HEK293T (cell line): ENCODE data around the gene HELZ.
"Not testable (repeated sequence)": the region's sequence is repeated elsewhere in the genome, so short reads cannot be mapped to it uniquely, and the experiment has no call there.

Experiments used
- CTCF ChIA-PET: fragments of 350-600 bp; formaldehyde crosslinking; extraction: SDS; loops from one replicate; lab custom pipeline; 2021; ENCODE audit warnings: antibody characterized with exemption, inconsistent platforms; lab: Yijun Ruan, JAX
- POLR2A ChIA-PET: fragments of 350-600 bp; formaldehyde crosslinking; extraction: SDS; loops from one replicate; lab custom pipeline; 2020; ENCODE audit warnings: antibody characterized with exemption, inconsistent platforms; lab: Yijun Ruan, JAX
- DNase-seq: peaks from one replicate; pipeline ENCODE4 v3.0.0; 2012; ENCODE audit warnings: mixed read lengths; ENCODE audit errors: extremely low spot score
- ARNT ChIP-seq: fragments of 450-650 bp; IDR thresholded peaks from 2 replicates; pipeline ENCODE4 v1.6.1; 2017; ENCODE audit warnings: mild to moderate bottlenecking
- BHLHE40 ChIP-seq: fragments of 450-650 bp; IDR thresholded peaks from 2 replicates; pipeline ENCODE4 v1.6.1; 2016; ENCODE audit warnings: mild to moderate bottlenecking, moderate library complexity, borderline replicate concordance
- CTBP1 ChIP-seq: fragments of 450-650 bp; IDR thresholded peaks from 2 replicates; pipeline ENCODE4 v1.6.1; 2016; ENCODE audit warnings: borderline replicate concordance
- ELF4 ChIP-seq: fragments of 450-650 bp; IDR thresholded peaks from 2 replicates; pipeline ENCODE4 v1.6.1; 2017; ENCODE audit warnings: antibody characterized with exemption
- FOXA1 ChIP-seq: fragments of 450-650 bp; IDR thresholded peaks from 2 replicates; pipeline ENCODE4 v1.6.1; 2016; ENCODE audit warnings: mild to moderate bottlenecking
- FOXK2 ChIP-seq: fragments of 450-650 bp; IDR thresholded peaks from 2 replicates; pipeline ENCODE4 v1.6.1; 2016; ENCODE audit warnings: mild to moderate bottlenecking
- FOXM1 ChIP-seq: fragments of 450-650 bp; IDR thresholded peaks from 2 replicates; pipeline ENCODE4 v1.6.1; 2017; ENCODE audit warnings: mild to moderate bottlenecking, borderline replicate concordance
- HDGF ChIP-seq: fragments of 450-650 bp; IDR thresholded peaks from 2 replicates; pipeline ENCODE4 v1.6.1; 2017; ENCODE audit warnings: antibody characterized with exemption, borderline replicate concordance
- L3MBTL2 ChIP-seq: fragments of 450-650 bp; conservative IDR thresholded peaks from 2 replicates; pipeline ENCODE4 v1.6.1; 2016; ENCODE audit warnings: mild to moderate bottlenecking
- LEF1 ChIP-seq: fragments of 450-650 bp; IDR thresholded peaks from 2 replicates; pipeline ENCODE4 v1.6.1; 2017; ENCODE audit warnings: mild to moderate bottlenecking, borderline replicate concordance
- NFRKB ChIP-seq: fragments of 450-650 bp; IDR thresholded peaks from 2 replicates; pipeline ENCODE4 v1.6.1; 2016; ENCODE audit warnings: mild to moderate bottlenecking, moderate library complexity
- SP1 ChIP-seq: fragments of 450-650 bp; IDR thresholded peaks from 2 replicates; pipeline ENCODE4 v1.6.1; 2017
- SUZ12 ChIP-seq: fragments of 450-650 bp; IDR thresholded peaks from 2 replicates; pipeline ENCODE4 v1.6.1; 2016; ENCODE audit warnings: mild to moderate bottlenecking
- TARDBP ChIP-seq: fragments of 450-650 bp; IDR thresholded peaks from 2 replicates; pipeline ENCODE4 v1.6.1; 2016
- ZNF384 ChIP-seq: fragments of 450-650 bp; IDR thresholded peaks from 2 replicates; pipeline ENCODE4 v1.6.1; 2016
- TF ChIP-seq, protein P1 (sequence below): fragments of 450-650 bp; IDR thresholded peaks from 2 replicates; pipeline ENCODE4 v1.6.1; 2016

Gene HELZ

GRCh38 chr17:67128700-67129099 lies 116.3 kb downstream of the HELZ start:
- DNase-seq: no peak
- TF ChIP-seq LEF1 (no peak), CTBP1 (no peak), NFRKB (no peak)
- ChIA-PET CTCF (no interaction called here), POLR2A (no interaction called here)

DNA sequence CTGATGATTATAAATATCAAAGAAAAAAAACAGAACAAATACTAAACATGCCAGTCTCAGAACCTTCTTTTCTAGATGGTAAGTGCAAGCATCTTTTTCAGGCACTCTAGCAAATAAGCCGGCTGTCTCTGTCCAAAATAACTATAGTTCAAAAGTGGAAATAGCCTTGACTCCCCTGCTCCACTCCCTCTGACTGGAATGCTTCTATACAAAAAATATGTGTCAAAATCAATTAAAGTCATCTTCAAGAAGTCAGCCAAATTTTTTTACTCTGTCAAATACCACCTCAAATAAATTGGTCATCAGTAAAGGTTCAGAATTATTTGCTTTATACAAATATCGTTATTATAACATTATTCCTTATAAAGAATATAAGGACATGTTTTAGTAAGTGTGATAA lies 117.1 kb downstream of the HELZ start:
- CTCF ChIA-PET: no interaction called here
- TF ChIP-seq ARNT: no peak
- no peak for TF ChIP-seq BHLHE40
- no peak for TF ChIP-seq FOXK2
- TF ChIP-seq L3MBTL2: no peak
- TF ChIP-seq, protein P1, sequence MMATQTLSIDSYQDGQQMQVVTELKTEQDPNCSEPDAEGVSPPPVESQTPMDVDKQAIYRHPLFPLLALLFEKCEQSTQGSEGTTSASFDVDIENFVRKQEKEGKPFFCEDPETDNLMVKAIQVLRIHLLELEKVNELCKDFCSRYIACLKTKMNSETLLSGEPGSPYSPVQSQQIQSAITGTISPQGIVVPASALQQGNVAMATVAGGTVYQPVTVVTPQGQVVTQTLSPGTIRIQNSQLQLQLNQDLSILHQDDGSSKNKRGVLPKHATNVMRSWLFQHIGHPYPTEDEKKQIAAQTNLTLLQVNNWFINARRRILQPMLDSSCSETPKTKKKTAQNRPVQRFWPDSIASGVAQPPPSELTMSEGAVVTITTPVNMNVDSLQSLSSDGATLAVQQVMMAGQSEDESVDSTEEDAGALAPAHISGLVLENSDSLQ: no peak
- no peak for TF ChIP-seq ELF4
- no peak for TF ChIP-seq FOXM1
- TF ChIP-seq ZNF384: no peak
- no peak for TF ChIP-seq SP1
- no peak for TF ChIP-seq SUZ12
- no peak for TF ChIP-seq CTBP1
- TF ChIP-seq HDGF: no peak
- DNase-seq: no peak
- POLR2A ChIA-PET: no interaction called here

- CTCF ChIA-PET: interaction anchor here (0.6 kb wide), 1 partner anchor 44 kb away, joined by 3 read pairs; no protein-coding TSS in a partner anchor
- DNase-seq: no peak
- TF ChIP-seq HDGF (no peak), SP1 (no peak), TARDBP (no peak), SUZ12 (no peak), L3MBTL2 (no peak), ZNF384 (no peak), FOXK2 (no peak), NFRKB (no peak), CTBP1 (no peak), BHLHE40 (no peak), LEF1 (no peak), FOXA1 (no peak), ARNT (no peak), ELF4 (no peak), FOXM1 (no peak)
- TF ChIP-seq, protein P1: no peak
- POLR2A ChIA-PET: interaction anchor here (1.0 kb wide), 1 partner anchor 35 kb away, joined by 3 read pairs; no protein-coding TSS in a partner anchor
Observed at GRCh38 chr17:67126983-67127382, 118.0 kb downstream of the HELZ start.

GRCh38 chr17:67126543-67126942 lies 118.5 kb downstream of the HELZ start:
- not testable (repeated sequence) for DNase-seq
- ChIA-PET POLR2A (interaction anchor here (1.0 kb wide), 1 partner anchor 34 kb away, joined by 3 read pairs; no protein-coding TSS in a partner anchor), CTCF (interaction anchor here (0.6 kb wide), 1 partner anchor 45 kb away, joined by 3 read pairs; no protein-coding TSS in a partner anchor)

DNA sequence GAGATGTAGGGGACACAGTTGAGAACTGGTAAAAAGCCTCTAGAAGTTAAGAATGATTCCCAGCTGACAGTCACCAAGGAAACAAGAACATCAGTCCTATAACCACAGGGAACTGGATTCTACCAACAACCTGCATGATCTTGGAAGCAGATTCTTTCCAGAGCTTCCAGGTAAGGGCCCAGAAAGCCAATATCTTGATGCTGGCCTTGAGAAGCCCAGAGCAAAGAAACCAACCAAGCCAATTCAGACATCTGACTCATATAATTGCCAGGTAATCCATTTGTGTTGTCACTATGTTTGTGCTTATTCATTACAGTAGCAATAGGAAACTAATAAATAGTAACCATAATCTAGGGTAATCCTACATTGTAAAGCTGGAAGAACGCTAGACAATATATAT lies 119.1 kb downstream of the HELZ start:
- no peak for DNase-seq
- TF ChIP-seq LEF1 (no peak), NFRKB (no peak)
- ChIA-PET CTCF (no interaction called here), POLR2A (interaction anchor here (1.0 kb wide), 1 partner anchor 34 kb away, joined by 3 read pairs; no protein-coding TSS in a partner anchor)

DNA sequence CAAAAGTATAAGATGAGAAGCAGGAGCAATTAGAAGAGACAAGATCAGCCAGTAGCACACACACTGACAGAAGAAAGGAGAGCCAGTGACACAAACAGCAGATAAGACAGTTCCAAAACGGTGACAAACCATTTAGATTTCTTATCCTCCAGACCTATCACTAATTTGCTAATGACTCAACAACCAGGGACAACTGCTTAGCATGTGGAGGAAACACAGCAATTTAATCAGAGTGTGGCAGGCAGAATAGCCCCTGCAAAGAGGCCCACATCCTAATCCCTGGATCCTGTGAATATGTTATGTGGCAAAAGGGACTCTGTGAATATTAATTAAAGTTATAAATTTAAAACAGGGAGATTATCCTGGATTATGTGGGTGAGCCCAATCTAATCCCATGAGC lies 119.6 kb downstream of the HELZ start:
- DNase-seq: no peak
- ChIA-PET CTCF (no interaction called here), POLR2A (no interaction called here)
- TF ChIP-seq BHLHE40 (no peak), FOXA1 (no peak), HDGF (no peak), LEF1 (no peak), L3MBTL2 (no peak), ELF4 (no peak), SP1 (no peak), FOXK2 (no peak), SUZ12 (no peak), NFRKB (no peak), ZNF384 (no peak), FOXM1 (no peak), TARDBP (no peak)
- TF ChIP-seq, protein P1: no peak

- DNase-seq: no peak
- ChIA-PET CTCF (no interaction called here), POLR2A (no interaction called here)
- TF ChIP-seq ARNT: no peak
- TF ChIP-seq, protein P1: no peak
- TF ChIP-seq ELF4: no peak
- TF ChIP-seq SP1: no peak
- TF ChIP-seq NFRKB: no peak
- TF ChIP-seq LEF1: no peak
- TF ChIP-seq TARDBP: no peak
- no peak for TF ChIP-seq FOXM1
- no peak for TF ChIP-seq L3MBTL2
- no peak for TF ChIP-seq BHLHE40
- no peak for TF ChIP-seq CTBP1
- TF ChIP-seq FOXA1: no peak
- no peak for TF ChIP-seq FOXK2
- TF ChIP-seq SUZ12: no peak
- TF ChIP-seq HDGF: no peak
- no peak for TF ChIP-seq ZNF384
Observed at GRCh38 chr17:67124450-67125148, 120.4 kb downstream of the HELZ start.
